ENCODE results near the gene CCDC9. TPM values are rescaled to one million over a fixed set of nuclear protein-coding genes. Genes with fewer than 3 reads are reported as not detected.

The CCDC9 gene
- total and polyA plus RNA-seq, 2 of the 8 experiments (the other 6 are each of a cell fraction or from before 2014, with no cell fraction given), result 3.7 to 29.8 TPM

DNA sequence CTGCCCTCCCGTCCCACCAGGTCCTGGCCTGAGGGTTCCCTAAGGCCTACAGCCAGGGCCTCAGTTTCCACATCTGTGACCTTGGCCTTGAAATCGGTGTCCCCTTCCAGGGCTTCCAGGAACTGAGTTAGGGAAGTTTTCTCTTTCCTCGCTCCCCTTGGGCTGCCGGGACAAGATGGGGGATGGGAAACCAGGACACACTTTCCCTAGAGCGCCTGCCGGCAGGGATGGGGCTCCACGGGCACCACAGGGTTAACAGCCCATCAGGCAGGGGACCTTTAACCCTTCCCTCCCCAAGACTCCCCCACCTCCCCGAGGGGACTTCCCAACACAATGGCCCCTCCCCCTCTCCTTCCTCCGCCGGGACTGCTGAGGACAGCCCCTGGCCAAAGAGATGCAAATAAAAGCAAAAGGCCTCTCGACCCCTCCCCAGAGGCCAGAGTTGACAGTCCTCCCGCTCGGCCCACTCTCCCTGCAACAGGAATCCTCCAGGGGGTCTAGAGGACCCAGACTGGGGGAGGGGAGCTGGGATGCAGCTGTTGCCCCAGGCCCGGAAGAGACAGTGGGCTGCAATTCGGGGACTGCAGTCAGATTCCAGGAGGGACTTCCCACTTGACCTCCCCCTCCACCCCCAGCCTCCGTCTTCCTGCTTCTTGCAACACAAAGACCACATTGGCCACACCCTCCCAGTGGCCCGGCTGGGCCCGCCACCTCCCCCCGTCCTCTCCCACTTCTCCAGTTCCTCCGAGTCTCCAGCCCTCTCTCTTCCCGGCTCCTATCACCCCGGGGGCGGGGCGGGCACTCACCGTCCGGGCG lies 28.8 kb upstream of the CCDC9 start:
- Histone ChIP-seq H4K20me1 (replicated peaks in 1 of 2; ENCODE audit: control insufficient read depth in 1 of 2, insufficient read depth in 2 of 2, low read length in 2 of 2) (peaks cover 14 to 22% of the 10 kb centered on the region in 2 experiments), H3K18ac (ENCODE audit: extremely low read depth, low read length) (peak overlapping the region; percentile 98), H2BK20ac (ENCODE audit: low read length) (0 out of 2 replicates have a peak overlapping the region, but pooled peaks have one; percentile 3), H2BK120ac (replicated peaks; ENCODE audit: low read depth, low read length) (peak overlapping the region; percentile 19), H3K9ac (replicated peaks in 1 of 4; ENCODE audit: extremely low read depth in 1 of 4, low read depth in 3 of 4, low read length in 3 of 4) (peak overlapping the region in 2 of 4 experiments; percentile 45 to 60; a peak in 4 of 7 replicates), H3K4me3 (ENCODE audit: extremely low read depth in 1 of 4, insufficient read depth in 2 of 4, low read depth in 3 of 4, low read length in 4 of 4) (peak overlapping the region; percentile 40 to 99 (median 72)), H3K56ac (replicated peaks; ENCODE audit: insufficient read length, low read depth, low read length) (peak overlapping the region; percentile 96), H3K4ac (replicated peaks; ENCODE audit: insufficient read length, low read depth, low read length) (peak overlapping the region; percentile 12), H2BK12ac (ENCODE audit: low read depth, low read length) (peak overlapping the region; percentile 71), H3K79me1 (ENCODE audit: low read depth, low read length) (peaks cover 16% of the 10 kb centered on the region), H2BK5ac (ENCODE audit: low read depth, low read length) (peak overlapping the region; percentile 96), H2BK15ac (ENCODE audit: low read length) (no peak overlapping the region; the same call in 1 of the 2 replicates), H3K79me2 (ENCODE audit: control insufficient read depth in 1 of 2, insufficient read depth in 2 of 2, low read length in 2 of 2) (peaks cover 5 to 41% of the 10 kb centered on the region in 2 experiments; a peak in 2 of 4 replicates), H3K23ac (ENCODE audit: insufficient read length) (no peak overlapping the region), H2AFZ (ENCODE audit: low read length) (no peak overlapping the region), H4K91ac (replicated peaks; ENCODE audit: insufficient read length, low read length) (peak overlapping the region; percentile 99), H3K23me2 (ENCODE audit: low read depth, low read length) (peaks cover 35% of the 10 kb centered on the region), H3K14ac (ENCODE audit: insufficient read length) (no peak overlapping the region), H3K36me3 (ENCODE audit: control insufficient read depth in 2 of 4, insufficient read depth in 4 of 4, low read length in 3 of 4) (peaks cover 0 to 3% (median 1%) of the 10 kb centered on the region in 4 experiments; a peak in 2 of 8 replicates), H3K9me3 (ENCODE audit: insufficient read depth in 2 of 2, low read depth in 1 of 2, low read length in 1 of 2) (no peaks in the 10 kb centered on the region), H3K4me1 (replicated peaks in 1 of 4; ENCODE audit: control insufficient read depth in 3 of 4, insufficient read depth in 4 of 4, low read length in 3 of 4) (peaks cover 15 to 39% (median 25%) of the 10 kb centered on the region in 4 experiments), H4K5ac (ENCODE audit: insufficient read length, low read depth, low read length) (peak overlapping the region; percentile 73), H2AK5ac (ENCODE audit: low read depth, low read length) (no peak overlapping the region), H3K4me2 (ENCODE audit: insufficient read depth in 1 of 2, low read depth in 2 of 2, low read length in 2 of 2) (peak overlapping the region; percentile 81 to 94), H4K8ac (ENCODE audit: extremely low read depth, insufficient read depth, low read length) (no peak overlapping the region), H3K27me3 (replicated peaks in 1 of 4; ENCODE audit: control insufficient read depth in 3 of 4, extremely low read depth in 1 of 4, insufficient read depth in 3 of 4, low read length in 3 of 4) (no peaks in the 10 kb centered on the region; a peak in 1 of 7 replicates), H3K27ac (ENCODE audit: low read depth, low read length) (peak overlapping the region; percentile 82)
- 2% methylated on average over 20 of the region's 27 CpGs; no CpG with 5 or more reads in 1 of the 2 experiments for WGBS, 2 experiments (ENCODE audit: extremely low coverage in 1 of 2, insufficient coverage in 1 of 2, insufficient read length in 1 of 2, insufficient replicate concordance in 2 of 2, low coverage in 1 of 2, low lambda C conversion rate in 2 of 2, missing lambda C conversion rate in 1 of 2)
- POLR2A ChIA-PET (ENCODE audit: partially characterized antibody), result interaction anchor here (0.6 to 8.2 kb wide), 27 partner anchors 8 to 366 kb away, joined by 3 to 195 read pairs (median 5); partner anchors contain the start of genes CCDC9, DHX34, INAFM1 and ZC3H4
- DNase-seq (ENCODE audit: low read depth in 1 of 2, low spot score in 2 of 2) (peak; percentile 94 to 99), FAIRE-seq (no peak)
- CTCF ChIA-PET (ENCODE audit: partially characterized antibody), result interaction anchor here (0.5 to 11.9 kb wide), 4 partner anchors 15 to 18 kb away, joined by 3 to 152 read pairs (median 50); no protein-coding TSS in a partner anchor
- TF ChIP-seq EGR1 (IDR thresholded peaks at IDR 0.05; ENCODE audit: borderline replicate concordance, low read depth, low read length) (peak; percentile 94), TAF7 (optimal IDR thresholded peaks at IDR 0.05; ENCODE audit: borderline replicate concordance, low read depth, low read length) (peak; percentile 80), CEBPB (IDR thresholded peaks at IDR 0.05; ENCODE audit: low read depth, low read length) (peak; percentile 91), MAFK (IDR thresholded peaks at IDR 0.05; ENCODE audit: low read depth, low read length) (no peak), TEAD4 (IDR thresholded peaks at IDR 0.05; ENCODE audit: low read depth, low read length) (peak; percentile 59; the same call in 1 of the 2 replicates), SP1 (IDR thresholded peaks at IDR 0.05; ENCODE audit: low read depth, low read length) (peak; percentile 94), BCL11A (IDR thresholded peaks at IDR 0.05; ENCODE audit: low read depth in 2 of 2, low read length in 2 of 2) (no peak), SP4 (IDR thresholded peaks at IDR 0.05; ENCODE audit: low read length) (peak; percentile 92), TCF12 (IDR thresholded peaks at IDR 0.05; ENCODE audit: low read depth, low read length) (peak; percentile 95)
- TF ChIP-seq, protein P1, sequence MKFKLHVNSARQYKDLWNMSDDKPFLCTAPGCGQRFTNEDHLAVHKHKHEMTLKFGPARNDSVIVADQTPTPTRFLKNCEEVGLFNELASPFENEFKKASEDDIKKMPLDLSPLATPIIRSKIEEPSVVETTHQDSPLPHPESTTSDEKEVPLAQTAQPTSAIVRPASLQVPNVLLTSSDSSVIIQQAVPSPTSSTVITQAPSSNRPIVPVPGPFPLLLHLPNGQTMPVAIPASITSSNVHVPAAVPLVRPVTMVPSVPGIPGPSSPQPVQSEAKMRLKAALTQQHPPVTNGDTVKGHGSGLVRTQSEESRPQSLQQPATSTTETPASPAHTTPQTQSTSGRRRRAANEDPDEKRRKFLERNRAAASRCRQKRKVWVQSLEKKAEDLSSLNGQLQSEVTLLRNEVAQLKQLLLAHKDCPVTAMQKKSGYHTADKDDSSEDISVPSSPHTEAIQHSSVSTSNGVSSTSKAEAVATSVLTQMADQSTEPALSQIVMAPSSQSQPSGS (IDR thresholded peaks at IDR 0.05; ENCODE audit: low read length), result peak; percentile 47; the same call in 1 of the 2 replicates

Measured in H1 (cell line).